A172 (cell line): Measurements from ENCODE around the gene BMI1. TPM values are rescaled to one million over a fixed set of nuclear protein-coding genes. Genes with fewer than 3 reads are reported as not detected.
A peak's percentile ranks its signal among the peaks of the same experiment; 100 is the strongest.
"Not testable (repeated sequence)": the region's sequence is repeated elsewhere in the genome, so short reads cannot be mapped to it uniquely, and the experiment has no call there.

ENCODE experiments used
- DNase-seq: peaks from one replicate; pipeline ENCODE4 v3.0.0-alpha.2; 2015; ENCODE audit warnings: low spot score
- total RNA-seq: library from RNA; depleted of rRNA; stranded (reverse); fragments of >200 nt; shearing (Covaris generic); gene quantifications from 2 replicates; pipeline ENCODE4 v1.2.3, GENCODE V29; 2014

BMI1 gene
- total RNA-seq, 1 experiment from 2014 or later, result 120 TPM

DNA sequence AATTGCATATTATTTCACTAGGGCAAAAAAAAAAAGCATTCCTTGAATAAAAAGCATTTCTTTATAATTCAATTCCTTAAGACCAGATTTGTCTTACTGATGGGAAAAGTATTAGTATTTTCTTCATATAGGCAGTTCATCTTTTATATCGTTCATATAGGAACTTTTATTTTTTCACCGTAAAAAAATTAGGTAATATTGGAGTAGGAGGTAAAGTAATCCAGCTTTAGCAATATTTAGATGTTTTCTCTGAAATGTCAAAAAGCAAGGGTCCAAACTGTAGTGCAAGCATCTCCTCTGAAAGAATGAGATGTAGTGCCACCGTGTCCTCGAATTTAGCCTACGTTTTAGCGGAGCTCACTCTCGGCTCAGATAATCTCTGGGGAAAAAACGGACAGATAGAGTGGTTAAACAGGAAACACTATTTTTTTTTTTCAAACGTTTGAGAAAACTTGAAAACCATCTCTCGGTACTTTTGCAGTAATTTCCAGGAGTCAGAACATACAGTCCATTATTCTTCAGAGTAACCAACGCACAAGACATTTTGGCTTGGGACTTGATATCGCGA, 18.9 kb downstream of the BMI1 start:
- DNase-seq, result no peak

DNA sequence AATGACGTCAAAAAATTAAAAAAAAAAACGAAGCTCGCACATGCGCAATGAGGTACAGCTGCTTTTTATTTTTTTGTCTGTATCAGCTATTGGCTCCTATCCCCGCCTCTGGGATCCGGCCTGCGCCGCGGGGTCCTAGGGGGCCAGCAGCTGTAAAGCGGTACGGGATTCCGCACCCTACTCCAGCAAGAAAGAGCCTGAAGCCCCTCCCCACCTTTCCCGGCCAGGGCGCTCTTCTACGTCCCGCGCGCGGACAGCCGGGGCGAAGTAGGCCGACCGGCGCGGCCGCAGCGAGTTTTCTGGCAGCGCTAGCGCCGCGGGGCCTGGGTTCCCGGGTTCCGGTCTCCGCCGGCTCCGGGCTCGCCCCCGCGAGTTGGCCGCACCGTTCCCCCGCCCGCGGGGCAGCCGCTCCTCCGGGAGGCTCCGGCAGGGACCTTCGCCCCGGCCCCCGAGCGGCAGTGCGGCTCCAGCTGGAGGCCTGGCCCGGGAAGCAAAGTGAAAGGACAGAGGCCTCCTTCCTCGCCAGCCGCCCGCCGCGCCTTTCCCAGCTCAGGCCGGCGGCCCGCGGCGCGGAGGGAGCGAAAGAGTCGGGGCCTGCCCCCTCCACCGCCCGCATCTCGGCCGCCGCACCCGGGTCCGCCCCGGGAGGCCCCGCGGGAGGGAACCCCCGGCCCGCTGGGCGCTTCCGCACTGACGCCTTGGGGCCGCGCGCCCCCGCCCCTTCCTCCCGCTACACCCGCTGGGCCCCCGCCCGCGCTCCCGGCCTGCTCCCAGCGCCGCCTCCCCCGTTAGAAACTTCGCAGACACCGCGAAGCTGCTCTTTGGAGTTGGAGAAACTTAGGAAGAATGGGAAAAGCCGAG, 19.7 kb downstream of the BMI1 start:
- DNase-seq, result peak; percentile 75

DNA sequence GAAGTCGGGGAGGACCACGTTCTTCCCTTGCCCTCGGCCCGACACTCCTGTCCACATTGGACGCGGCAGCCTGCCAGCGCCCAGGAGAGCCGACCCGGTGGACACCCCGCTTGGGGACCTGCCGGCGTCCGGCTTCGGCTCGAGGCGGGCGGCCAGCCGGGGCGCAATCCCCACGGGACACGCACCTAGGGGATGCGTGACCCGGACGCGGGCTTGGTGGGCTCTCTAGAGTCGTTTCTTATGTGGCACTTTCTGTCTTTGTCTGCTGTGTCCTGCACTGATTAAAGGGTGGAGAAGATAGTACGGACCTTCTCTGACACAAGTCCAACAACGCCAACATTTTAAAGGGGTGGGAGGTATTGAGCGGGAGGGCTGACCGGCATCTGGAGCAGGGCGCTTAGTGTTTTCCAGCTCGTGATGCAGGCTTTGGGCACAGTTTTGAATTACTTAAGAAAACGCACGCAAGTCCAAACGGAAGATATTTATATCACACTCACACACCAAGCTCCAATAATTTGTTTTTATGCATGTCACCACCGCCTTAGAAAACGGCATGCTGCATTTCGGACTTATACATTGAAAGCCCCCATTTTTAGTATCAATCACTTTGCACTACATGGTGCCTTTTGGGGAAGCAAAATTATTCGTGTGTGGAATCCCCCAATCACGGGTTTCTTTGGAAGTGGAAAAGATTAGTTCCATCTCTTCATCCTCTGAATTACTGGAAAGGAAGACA, 20.5 kb downstream of the BMI1 start:
- DNase-seq, result peak; percentile 32

GRCh38 chr10:22341926-22342196, 21.0 kb downstream of the BMI1 start:
- DNase-seq, result no peak

DNA sequence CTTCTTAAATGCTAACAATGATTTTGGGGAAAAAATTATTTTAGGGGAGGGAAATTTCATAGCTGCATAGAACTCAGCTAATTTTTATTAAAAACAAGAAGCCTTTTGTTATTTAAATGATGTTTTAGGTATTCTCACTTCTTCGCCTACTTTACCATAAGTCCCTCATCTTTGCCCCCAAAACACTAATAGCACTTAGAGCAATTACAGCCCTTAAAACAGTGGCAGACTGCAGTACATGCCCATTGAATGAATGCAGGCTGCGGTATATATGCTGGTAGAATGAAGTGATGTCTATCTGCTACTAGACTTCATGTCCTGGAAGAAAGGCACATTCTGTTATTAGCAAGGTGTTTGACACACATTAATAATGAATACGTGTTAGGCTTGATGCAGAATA, 21.5 kb downstream of the BMI1 start:
- no peak for DNase-seq

GRCh38 chr10:22343731-22344130, 22.8 kb downstream of the BMI1 start:
- DNase-seq, result no peak

- DNase-seq, result no peak
Measured at GRCh38 chr10:22344249-22344648, 23.4 kb downstream of the BMI1 start.

DNA sequence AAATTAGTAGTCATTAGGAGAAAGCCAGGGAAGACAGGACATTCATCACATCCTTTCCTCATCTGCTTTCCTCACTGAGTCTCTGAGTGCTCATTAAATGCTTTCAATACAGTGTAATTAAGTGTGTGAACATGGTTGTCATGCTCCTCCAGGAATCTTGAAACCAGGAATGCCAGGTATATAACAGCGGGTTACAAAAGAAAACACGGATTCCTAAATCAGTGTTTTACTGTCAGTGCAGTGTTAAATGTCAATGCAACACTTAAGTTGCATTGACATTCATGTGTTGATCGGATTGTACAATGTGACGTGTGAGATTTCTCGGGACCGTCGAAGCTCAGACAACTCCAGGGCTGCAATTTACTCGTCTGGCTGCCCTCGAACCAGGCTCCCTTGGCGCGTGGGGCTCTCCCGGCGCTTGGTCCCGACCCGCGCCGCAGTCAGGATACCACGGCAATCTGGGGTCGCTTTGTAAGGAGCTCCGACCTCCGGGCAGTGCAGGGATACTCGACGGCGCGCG, 23.9 kb downstream of the BMI1 start:
- DNase-seq, result no peak

DNA sequence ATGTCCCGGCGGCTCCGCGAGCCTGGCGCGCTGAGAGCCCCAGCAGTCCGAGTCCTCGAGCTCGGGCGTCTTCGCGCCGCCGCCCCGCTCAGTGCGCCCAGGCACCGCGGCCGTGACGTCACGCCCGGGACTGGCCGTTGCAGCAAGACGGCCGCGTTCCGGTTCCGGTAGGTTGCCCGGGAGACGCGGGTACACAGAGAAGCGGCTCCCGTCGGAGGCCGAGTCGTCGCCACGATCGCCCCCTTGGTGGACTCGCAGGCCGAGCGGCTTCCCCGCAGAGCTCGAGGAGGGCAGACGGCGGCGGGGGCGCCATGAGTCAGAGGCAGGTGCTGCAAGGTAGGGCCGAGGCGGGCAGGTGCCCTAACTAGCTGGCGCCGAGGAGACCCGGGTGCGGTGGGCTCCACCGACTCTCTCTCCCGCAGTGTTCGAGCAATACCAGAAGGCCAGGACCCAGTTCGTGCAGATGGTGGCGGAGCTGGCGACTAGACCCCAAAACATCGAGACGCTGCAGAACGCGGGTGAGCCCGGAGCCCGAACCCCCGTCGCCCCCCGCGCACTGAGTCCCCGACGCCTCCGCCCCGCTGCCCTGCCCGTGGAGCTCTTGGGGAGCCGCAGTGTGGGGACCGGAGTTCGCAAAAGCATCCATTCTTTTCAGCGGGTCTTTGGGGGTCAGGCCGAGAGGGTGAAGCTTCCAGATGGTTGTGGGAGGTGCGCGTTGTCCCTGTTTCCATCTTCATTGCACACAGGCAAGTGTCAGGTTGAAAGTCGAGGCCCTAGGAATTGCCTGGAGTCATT, 24.6 kb downstream of the BMI1 start, which contains the start of gene SPAG6:
Gene SPAG6, plus strand, starts transcription at position 196 of the 795 bp plus-strand sequence. Its CDS starts 116 bp downstream, at position 312.
- DNase-seq, result no peak

GRCh38 chr10:22346096-22346661, 25.3 kb downstream of the BMI1 start:
- no peak for DNase-seq

DNA sequence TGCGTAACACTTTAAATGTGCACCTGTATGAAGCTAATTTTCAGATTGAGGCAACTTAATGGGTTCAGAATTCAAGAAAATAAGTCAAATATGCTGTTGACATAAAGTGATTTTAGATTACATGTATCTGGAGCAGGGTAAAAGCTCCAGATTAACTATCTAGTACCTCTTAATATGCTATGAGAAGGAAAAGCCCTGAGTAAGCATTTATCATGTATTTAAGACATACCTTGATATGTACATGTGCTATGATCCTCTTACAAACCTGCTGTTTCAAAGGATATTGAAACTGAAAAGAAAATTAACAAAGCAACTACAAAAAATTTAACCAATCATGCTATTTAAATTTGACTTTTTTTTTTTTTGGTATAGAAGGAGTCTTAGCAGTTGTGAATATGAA, 28.9 kb downstream of the BMI1 start:
- no peak for DNase-seq

- DNase-seq, result no peak
Measured at GRCh38 chr10:22351131-22351703, 30.3 kb downstream of the BMI1 start.

DNA sequence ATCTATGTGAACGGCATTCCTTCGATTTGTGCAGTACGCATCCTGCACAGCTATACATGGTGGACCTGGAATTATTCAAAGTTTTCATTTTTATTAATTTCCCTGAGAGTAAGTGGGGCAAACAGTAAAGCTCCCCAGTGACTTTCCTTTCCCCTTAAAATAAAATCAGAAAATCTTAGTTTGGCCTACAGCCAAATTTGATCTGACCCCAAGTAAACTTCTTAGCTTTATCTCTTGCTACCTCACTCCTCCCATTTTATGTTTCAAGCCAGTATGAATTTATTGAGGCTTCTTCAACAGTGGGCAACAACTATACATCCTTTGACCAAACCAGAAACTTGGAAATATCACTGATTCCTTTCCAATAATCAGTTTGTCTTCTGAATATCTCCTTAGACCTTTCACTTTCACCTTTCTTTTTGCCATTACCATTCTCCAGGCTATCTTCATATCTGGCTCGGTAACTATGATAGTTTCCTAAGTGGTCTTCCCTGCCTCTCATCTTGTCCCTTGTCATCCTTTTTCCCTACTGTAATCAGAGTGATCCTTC, 35.5 kb downstream of the BMI1 start:
- DNase-seq, result no peak

- not testable (repeated sequence) for DNase-seq
Measured at GRCh38 chr10:22357770-22358169, 36.9 kb downstream of the BMI1 start.

- DNase-seq, result no peak
Measured at GRCh38 chr10:22363305-22363704, 42.4 kb downstream of the BMI1 start.

DNA sequence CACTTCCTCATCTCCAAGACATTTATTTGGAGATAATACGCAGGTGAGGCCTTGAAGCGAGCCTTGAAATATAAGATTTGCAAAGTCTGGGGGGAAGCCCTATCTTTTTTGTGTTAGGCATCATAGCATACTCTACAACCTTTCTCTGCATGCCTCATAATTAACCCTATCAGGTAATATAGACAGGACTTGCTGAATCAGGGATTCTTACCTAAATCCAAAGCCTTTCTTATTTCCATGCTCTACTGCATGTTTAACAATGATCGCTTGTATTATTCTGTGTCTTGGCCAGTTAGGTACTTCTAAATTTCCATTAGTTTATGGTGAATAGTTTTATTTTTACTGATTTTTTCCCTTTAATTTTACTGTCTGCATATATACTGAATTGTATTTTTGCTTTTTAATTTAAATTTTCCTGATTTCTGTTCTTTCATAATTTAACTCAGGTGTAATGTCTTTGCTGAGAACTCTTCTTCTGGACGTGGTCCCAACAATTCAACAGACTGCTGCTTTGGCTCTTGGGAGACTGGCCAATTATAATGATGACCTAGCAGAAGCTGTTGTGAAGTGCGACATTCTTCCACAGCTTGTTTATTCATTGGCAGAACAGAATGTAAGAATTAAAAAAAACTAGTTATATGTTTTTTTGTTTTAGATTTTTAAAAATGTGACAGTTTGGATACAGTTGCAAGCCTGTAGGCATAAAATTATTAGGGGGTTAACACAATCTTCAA, 43.7 kb downstream of the BMI1 start:
- no peak for DNase-seq

- DNase-seq, result no peak
Measured at GRCh38 chr10:22365233-22365632, 44.3 kb downstream of the BMI1 start.

DNA sequence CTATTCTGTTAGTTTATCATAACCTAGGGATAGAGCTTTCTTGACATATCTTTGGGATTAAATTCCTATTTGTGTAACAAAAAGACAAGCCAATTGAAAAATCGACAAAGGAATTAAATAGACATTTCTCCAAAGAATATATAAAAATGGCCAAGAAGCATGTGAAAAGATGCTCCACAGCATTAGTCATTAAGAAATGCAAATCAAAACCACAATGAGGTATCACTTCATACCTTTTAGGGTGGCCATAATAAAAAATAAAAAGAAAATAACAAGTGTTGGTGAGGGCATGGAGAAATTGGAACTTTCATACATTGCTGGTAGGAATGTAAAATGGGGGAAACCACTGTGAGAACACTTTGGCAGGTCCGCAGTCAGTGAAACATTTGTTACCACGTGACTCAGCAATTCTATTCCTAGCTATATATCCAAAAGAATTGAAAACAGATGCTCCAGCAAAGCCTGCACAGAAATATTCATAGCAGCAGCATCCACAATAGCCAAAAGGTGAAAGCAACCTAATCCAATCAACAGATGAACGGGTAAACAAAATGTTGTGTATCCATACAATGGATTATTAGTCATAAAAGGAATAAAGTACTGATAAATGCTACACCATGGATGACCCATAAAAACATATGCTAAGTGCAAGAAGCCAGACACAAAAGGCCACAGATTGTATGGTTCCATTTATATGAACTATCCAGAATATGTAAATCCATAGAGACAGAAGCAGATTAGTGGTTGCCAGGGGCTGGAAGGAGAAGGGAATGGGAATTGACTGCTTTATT, 44.9 kb downstream of the BMI1 start:
- DNase-seq, result no peak

- no peak for DNase-seq
Measured at GRCh38 chr10:22366435-22366703, 45.5 kb downstream of the BMI1 start.

DNA sequence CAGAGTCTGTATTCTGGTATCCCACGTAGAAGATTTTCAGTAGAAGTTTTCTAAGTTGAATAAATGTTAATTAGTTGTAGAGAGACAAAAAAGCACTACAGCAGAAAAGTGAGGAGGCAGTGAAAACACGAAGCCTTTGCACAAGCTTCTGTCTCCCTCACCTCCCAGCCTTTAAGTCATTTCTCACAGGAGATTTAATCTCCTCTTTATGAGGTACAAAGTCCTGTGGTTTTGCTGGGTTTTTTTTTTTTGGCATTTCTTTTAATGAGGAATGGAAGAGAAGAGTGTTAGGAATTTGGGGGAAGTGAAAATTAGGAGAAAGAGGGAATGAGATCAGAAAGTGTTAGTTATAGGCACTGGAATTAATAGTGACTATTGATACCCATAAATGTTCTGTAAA, 45.9 kb downstream of the BMI1 start:
- no peak for DNase-seq
